B cell (primary cell): ENCODE data around the gene AGBL4.

Source experiments
- EZH2 ChIP-seq: IDR thresholded peaks from 2 replicates; pipeline ENCODE4 v1.6.1; 2012; ENCODE audit warnings: borderline replicate concordance, low read depth, mild to moderate bottlenecking, moderate library complexity, low read length; ENCODE audit not compliant: insufficient read depth, poor library complexity, severe bottlenecking
- TF ChIP-seq, protein P1 (sequence below): fragments of 200-600 bp; IDR thresholded peaks from one replicate; pipeline ENCODE4 v1.8.0; 2022; ENCODE audit warnings: antibody characterized with exemption, mild to moderate bottlenecking

DNA sequence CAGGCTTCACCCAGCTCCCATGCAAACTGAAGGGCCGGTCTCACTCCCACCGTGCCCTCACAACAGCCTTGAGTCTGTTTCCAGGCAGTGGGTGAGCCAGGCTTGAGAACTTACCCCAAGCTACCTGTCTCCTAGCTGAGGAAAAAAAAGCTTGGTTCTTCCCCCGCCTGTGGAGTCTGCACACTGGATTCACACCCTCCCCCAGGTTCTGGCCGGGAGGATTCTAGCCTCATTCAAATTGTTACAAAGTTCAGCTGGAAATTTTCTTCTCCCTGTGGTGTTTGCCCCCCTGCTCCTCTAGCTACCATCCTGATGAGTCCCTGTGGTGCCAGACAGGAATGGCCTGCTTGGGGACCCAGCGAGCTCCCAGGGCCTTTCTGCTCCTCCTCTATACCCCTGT, 471.7 kb downstream of the AGBL4 start:
- TF ChIP-seq, protein P1, sequence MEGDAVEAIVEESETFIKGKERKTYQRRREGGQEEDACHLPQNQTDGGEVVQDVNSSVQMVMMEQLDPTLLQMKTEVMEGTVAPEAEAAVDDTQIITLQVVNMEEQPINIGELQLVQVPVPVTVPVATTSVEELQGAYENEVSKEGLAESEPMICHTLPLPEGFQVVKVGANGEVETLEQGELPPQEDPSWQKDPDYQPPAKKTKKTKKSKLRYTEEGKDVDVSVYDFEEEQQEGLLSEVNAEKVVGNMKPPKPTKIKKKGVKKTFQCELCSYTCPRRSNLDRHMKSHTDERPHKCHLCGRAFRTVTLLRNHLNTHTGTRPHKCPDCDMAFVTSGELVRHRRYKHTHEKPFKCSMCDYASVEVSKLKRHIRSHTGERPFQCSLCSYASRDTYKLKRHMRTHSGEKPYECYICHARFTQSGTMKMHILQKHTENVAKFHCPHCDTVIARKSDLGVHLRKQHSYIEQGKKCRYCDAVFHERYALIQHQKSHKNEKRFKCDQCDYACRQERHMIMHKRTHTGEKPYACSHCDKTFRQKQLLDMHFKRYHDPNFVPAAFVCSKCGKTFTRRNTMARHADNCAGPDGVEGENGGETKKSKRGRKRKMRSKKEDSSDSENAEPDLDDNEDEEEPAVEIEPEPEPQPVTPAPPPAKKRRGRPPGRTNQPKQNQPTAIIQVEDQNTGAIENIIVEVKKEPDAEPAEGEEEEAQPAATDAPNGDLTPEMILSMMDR = no peak
- TF ChIP-seq EZH2 = no peak
